ENCODE measurements around the gene CALD1. TPM values are rescaled to one million over a fixed set of nuclear protein-coding genes. Genes with fewer than 3 reads are reported as not detected.

The CALD1 gene
- total RNA-seq, 1 donor from 2014 or later: 118 TPM

GRCh38 chr7:134834689-134835462 is 55.4 kb downstream of the CALD1 start:
- Histone ChIP-seq H3K9ac (no peak overlapping the region), H3K27me3 (no peaks in the 10 kb centered on the region), H3K4me1 (no peaks in the 10 kb centered on the region), H3F3A (ENCODE audit: low read depth) (no peaks in the 10 kb centered on the region), H3K27ac (no peak overlapping the region), H3K9me3 (ENCODE audit: low read depth) (no peaks in the 10 kb centered on the region), H2AFZ (replicated peaks) (no peak overlapping the region), H3K79me2 (ENCODE audit: low read depth) (no peaks in the 10 kb centered on the region), H3K36me3 (no peaks in the 10 kb centered on the region), H4K20me1 (ENCODE audit: low read depth) (no peaks in the 10 kb centered on the region), H3K4me2 (no peak overlapping the region), H3K4me3 (no peak overlapping the region)
- Mint-ChIP-seq H3K36me3 (no peaks in the 10 kb centered on the region), H3K4me3 (no peak overlapping the region), H3K9me3 (no peaks in the 10 kb centered on the region), H3K4me1 (no peaks in the 10 kb centered on the region), H3K27ac (no peak overlapping the region), H3K27me3 (ENCODE audit: insufficient read depth, low read depth) (no peaks in the 10 kb centered on the region)
- DNase-seq (ENCODE audit: low spot score): no peak
- no peak for TF ChIP-seq EZH2 (IDR thresholded peaks at IDR 0.05)
- TF ChIP-seq EZH2phosphoT487 (IDR thresholded peaks at IDR 0.05): no peak
- no peak for TF ChIP-seq CTCF (IDR thresholded peaks at IDR 0.05)

- no peak overlapping the region for H3K9ac ChIP-seq
- H3K4me1 Mint-ChIP-seq: no peaks in the 10 kb centered on the region
Measured at GRCh38 chr7:134835463-134835823, 56.0 kb downstream of the CALD1 start.

GRCh38 chr7:134836447-134836846 is 57.0 kb downstream of the CALD1 start:
- Histone ChIP-seq H3F3A (ENCODE audit: low read depth) (no peaks in the 10 kb centered on the region), H3K4me1 (no peaks in the 10 kb centered on the region), H3K4me3 (no peak overlapping the region), H3K9ac (no peak overlapping the region), H2AFZ (replicated peaks) (no peak overlapping the region), H3K9me3 (ENCODE audit: low read depth) (no peaks in the 10 kb centered on the region), H3K27me3 (no peaks in the 10 kb centered on the region), H4K20me1 (ENCODE audit: low read depth) (no peaks in the 10 kb centered on the region), H3K4me2 (no peak overlapping the region), H3K36me3 (no peaks in the 10 kb centered on the region), H3K79me2 (ENCODE audit: low read depth) (no peaks in the 10 kb centered on the region), H3K27ac (no peak overlapping the region)
- Mint-ChIP-seq H3K9me3 (no peaks in the 10 kb centered on the region), H3K4me3 (no peak overlapping the region), H3K36me3 (no peaks in the 10 kb centered on the region), H3K27ac (no peak overlapping the region), H3K4me1 (no peaks in the 10 kb centered on the region), H3K27me3 (ENCODE audit: insufficient read depth, low read depth) (no peaks in the 10 kb centered on the region)
- no peak for TF ChIP-seq CTCF (IDR thresholded peaks at IDR 0.05)
- no peak for TF ChIP-seq EZH2 (IDR thresholded peaks at IDR 0.05)
- TF ChIP-seq EZH2phosphoT487 (IDR thresholded peaks at IDR 0.05): no peak
- DNase-seq (ENCODE audit: low spot score): no peak

More at GRCh38 chr7:134835463-134835823, 56.0 kb downstream of the CALD1 start:
- Histone ChIP-seq H3K4me2 (no peak overlapping the region), H4K20me1 (ENCODE audit: low read depth) (no peaks in the 10 kb centered on the region), H3K9me3 (ENCODE audit: low read depth) (no peaks in the 10 kb centered on the region), H3K27ac (no peak overlapping the region), H3K36me3 (no peaks in the 10 kb centered on the region), H2AFZ (replicated peaks) (no peak overlapping the region), H3K27me3 (no peaks in the 10 kb centered on the region), H3F3A (ENCODE audit: low read depth) (no peaks in the 10 kb centered on the region), H3K79me2 (ENCODE audit: low read depth) (no peaks in the 10 kb centered on the region), H3K4me1 (no peaks in the 10 kb centered on the region), H3K4me3 (no peak overlapping the region)
- Mint-ChIP-seq H3K27ac (no peak overlapping the region), H3K9me3 (no peaks in the 10 kb centered on the region), H3K36me3 (no peaks in the 10 kb centered on the region), H3K27me3 (ENCODE audit: insufficient read depth, low read depth) (no peaks in the 10 kb centered on the region), H3K4me3 (no peak overlapping the region)
- TF ChIP-seq EZH2 (IDR thresholded peaks at IDR 0.05) (no peak), CTCF (IDR thresholded peaks at IDR 0.05) (no peak), EZH2phosphoT487 (IDR thresholded peaks at IDR 0.05) (no peak)
- DNase-seq (ENCODE audit: low spot score): no peak

Data from neural progenitor cell (in vitro differentiated cells).